ENCODE data around the gene GPR42.

DNA sequence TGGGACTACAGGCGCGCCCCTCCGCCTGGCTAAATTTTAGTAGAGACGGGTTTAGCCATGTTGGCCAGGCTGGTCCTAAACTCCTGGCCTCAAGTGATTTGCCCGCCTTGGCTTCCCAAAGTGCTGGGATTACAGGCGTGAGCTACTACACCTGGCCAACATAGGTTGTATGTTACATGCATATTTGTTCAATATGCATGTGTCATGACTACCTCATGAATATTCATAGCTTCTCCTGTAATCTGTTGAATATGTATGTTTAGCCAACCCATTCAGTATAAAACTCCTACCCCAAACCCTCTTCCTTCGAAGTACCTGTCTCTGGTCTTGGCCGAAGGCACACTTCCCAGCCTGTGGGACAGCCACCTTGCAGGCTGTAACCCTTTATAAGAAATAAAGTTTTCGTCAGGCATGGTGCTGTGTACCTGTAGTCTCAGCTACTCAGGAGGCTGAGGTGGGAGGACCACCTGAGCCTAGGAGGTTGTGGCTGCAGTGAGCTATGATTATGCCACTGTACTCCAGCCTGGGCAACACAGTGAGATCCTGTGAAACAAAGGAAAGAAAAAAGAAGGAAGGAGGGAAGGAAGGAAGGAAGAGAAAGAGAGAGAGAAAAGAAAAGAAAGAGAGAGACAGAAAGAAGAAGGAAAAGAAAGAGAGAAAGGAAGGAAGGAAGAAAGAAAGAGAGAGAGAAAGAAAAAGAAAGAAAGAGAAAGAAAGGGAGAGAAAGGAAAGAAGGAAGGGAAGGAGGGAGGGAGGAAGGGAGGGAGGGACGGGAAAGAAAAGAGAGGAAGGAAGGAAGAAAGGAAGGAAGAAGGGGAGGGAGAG lies 29.3 kb downstream of the GPR42 start:
- TF ChIP-seq, protein P1, sequence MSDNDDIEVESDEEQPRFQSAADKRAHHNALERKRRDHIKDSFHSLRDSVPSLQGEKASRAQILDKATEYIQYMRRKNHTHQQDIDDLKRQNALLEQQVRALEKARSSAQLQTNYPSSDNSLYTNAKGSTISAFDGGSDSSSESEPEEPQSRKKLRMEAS (IDR thresholded peaks at IDR 0.05), result no peak
- no peak for TF ChIP-seq EP300 (IDR thresholded peaks at IDR 0.05; ENCODE audit: borderline replicate concordance)
- TF ChIP-seq, protein P2, sequence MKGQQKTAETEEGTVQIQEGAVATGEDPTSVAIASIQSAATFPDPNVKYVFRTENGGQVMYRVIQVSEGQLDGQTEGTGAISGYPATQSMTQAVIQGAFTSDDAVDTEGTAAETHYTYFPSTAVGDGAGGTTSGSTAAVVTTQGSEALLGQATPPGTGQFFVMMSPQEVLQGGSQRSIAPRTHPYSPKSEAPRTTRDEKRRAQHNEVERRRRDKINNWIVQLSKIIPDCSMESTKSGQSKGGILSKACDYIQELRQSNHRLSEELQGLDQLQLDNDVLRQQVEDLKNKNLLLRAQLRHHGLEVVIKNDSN (IDR thresholded peaks at IDR 0.05), result no peak
- TF ChIP-seq YY1 (IDR thresholded peaks at IDR 0.05; ENCODE audit: low read depth), result no peak
- TF ChIP-seq TAF1 (IDR thresholded peaks at IDR 0.05; ENCODE audit: low read depth), result no peak
- TF ChIP-seq TCF12 (IDR thresholded peaks at IDR 0.05; ENCODE audit: low read depth), result no peak
- TF ChIP-seq EGR1 (IDR thresholded peaks at IDR 0.05), result no peak
- TF ChIP-seq, protein P3, sequence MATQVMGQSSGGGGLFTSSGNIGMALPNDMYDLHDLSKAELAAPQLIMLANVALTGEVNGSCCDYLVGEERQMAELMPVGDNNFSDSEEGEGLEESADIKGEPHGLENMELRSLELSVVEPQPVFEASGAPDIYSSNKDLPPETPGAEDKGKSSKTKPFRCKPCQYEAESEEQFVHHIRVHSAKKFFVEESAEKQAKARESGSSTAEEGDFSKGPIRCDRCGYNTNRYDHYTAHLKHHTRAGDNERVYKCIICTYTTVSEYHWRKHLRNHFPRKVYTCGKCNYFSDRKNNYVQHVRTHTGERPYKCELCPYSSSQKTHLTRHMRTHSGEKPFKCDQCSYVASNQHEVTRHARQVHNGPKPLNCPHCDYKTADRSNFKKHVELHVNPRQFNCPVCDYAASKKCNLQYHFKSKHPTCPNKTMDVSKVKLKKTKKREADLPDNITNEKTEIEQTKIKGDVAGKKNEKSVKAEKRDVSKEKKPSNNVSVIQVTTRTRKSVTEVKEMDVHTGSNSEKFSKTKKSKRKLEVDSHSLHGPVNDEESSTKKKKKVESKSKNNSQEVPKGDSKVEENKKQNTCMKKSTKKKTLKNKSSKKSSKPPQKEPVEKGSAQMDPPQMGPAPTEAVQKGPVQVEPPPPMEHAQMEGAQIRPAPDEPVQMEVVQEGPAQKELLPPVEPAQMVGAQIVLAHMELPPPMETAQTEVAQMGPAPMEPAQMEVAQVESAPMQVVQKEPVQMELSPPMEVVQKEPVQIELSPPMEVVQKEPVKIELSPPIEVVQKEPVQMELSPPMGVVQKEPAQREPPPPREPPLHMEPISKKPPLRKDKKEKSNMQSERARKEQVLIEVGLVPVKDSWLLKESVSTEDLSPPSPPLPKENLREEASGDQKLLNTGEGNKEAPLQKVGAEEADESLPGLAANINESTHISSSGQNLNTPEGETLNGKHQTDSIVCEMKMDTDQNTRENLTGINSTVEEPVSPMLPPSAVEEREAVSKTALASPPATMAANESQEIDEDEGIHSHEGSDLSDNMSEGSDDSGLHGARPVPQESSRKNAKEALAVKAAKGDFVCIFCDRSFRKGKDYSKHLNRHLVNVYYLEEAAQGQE (IDR thresholded peaks at IDR 0.05; ENCODE audit: low read depth), result no peak
- no peak for TF ChIP-seq CREB1 (IDR thresholded peaks at IDR 0.05; ENCODE audit: low read depth)
- TF ChIP-seq ZBTB7A (IDR thresholded peaks at IDR 0.05; ENCODE audit: low read depth), result no peak
- TF ChIP-seq RAD21 (IDR thresholded peaks at IDR 0.05; ENCODE audit: low read depth), result no peak
- TF ChIP-seq NFIC (IDR thresholded peaks at IDR 0.05), result no peak
- no peak for TF ChIP-seq TEAD4 (IDR thresholded peaks at IDR 0.05)

Data from Ishikawa (cell line).